BLaER1 (cell line): ENCODE data around the gene ZSCAN22.

Experiments
- H3K27ac ChIP-seq: shearing (Covaris generic); formaldehyde crosslinking; 2 replicates; pipeline ENCODE4 v1.8.1; 2022
- H3K27me3 ChIP-seq: shearing (Covaris generic); formaldehyde crosslinking; 2 replicates; pipeline ENCODE4 v1.8.1; 2022
- H3K36me3 ChIP-seq: shearing (Covaris generic); formaldehyde crosslinking; 2 replicates; pipeline ENCODE4 v1.8.1; 2022
- H3K4me1 ChIP-seq: shearing (Covaris generic); formaldehyde crosslinking; 2 replicates; pipeline ENCODE4 v1.8.1; 2022
- H3K4me2 ChIP-seq: shearing (Covaris generic); formaldehyde crosslinking; 2 replicates; pipeline ENCODE4 v1.8.1; 2022
- H3K4me3 ChIP-seq: shearing (Covaris generic); formaldehyde crosslinking; 2 replicates; pipeline ENCODE4 v1.8.1; 2022
- H3K9ac ChIP-seq: shearing (Covaris generic); formaldehyde crosslinking; 2 replicates; pipeline ENCODE4 v1.8.1; 2022
- H3K9me3 ChIP-seq: shearing (Covaris generic); formaldehyde crosslinking; 2 replicates; pipeline ENCODE4 v1.8.1; 2022
- H4K20me1 ChIP-seq: shearing (Covaris generic); formaldehyde crosslinking; 2 replicates; pipeline ENCODE4 v1.8.1; 2022
- Cebpa-rat ChIP-seq: shearing (Covaris generic); IDR thresholded peaks from 2 replicates; pipeline ENCODE4 v1.8.1; 2022

The ZSCAN22 gene

DNA sequence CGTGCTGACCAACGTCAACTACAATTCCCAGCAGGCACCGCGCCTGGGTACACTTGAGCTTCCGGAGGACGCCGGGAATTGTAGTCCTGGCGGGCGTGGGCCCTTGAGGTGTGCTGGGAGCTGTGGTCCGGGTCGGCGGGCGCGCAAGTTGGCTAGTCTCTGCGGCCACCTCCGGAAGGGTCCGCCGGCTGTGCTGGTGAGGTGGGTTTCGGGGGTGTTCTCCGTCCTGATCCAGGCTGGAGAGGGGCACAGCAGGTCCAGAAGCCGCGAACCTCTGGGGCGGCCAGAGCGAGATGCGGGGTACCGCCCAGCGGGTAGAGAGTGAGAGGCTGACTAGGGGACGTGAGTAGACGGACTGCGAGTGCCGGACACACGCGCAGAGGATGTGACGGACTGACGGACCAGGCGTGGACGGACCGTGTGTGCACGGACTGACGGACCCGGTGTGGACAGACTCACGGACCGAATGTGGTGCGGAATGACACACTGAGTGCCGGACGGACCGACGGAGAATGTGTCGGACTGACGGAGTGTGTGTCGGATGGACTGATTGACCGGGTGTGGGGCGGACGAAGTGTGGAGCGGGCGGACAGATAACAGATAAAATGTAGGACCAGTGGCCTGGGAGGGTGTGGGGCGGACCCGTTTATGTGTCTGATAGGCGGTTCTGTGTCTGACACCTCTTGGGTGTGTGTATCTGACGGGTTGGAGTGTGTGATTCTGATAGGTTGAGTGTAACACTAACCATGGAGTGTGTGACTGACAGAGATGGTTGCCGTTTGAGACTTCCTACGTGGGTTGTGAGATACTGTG lies at the start of gene ZSCAN22:
Gene ZSCAN22, plus strand, starts transcription at position 81 of the 813 bp plus-strand sequence. CDS start 7,809 bp downstream, outside the sequence.
- no peaks in the 10 kb centered on the region for H3K9me3 ChIP-seq
- peaks cover 24% of the 10 kb centered on the region for H4K20me1 ChIP-seq
- peak within 1 kb of the TSS; percentile 75 for H3K27ac ChIP-seq
- H3K4me2 ChIP-seq = peak within 1 kb of the TSS; percentile 95
- H3K27me3 ChIP-seq = no peaks in the 10 kb centered on the region
- H3K4me1 ChIP-seq = peaks cover 38% of the 10 kb centered on the region
- peaks cover 15% of the 10 kb centered on the region for H3K36me3 ChIP-seq
- peak within 1 kb of the TSS; percentile 82 for H3K9ac ChIP-seq
- no peak for TF ChIP-seq Cebpa-rat
- H3K4me3 ChIP-seq = peak within 1 kb of the TSS; percentile 92

DNA sequence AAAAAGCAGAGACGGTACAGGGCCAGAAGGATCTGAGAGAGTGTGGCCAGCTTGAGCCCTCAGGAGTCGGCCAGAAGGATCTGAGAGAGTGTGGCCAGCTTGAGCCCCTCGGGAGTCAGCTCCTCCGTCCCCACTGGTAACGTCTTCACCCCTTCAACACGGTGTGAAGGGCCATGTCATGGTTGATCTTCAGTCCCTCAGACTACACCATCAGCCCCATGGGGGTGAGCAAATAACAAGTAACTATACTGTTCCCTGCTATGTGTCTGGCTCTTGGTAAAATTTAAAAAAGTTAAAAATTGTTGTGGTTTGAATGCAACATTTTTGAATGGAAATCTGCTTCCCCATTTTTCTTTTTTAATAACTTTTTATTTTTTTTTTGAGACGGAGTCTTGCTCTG lies 49.6 kb upstream of the ZSCAN22 start:
- Histone ChIP-seq H4K20me1 (no peaks in the 10 kb centered on the region; the same call in 1 of the 2 replicates), H3K4me3 (0 out of 2 replicates have a peak overlapping the region, but pooled peaks have one; percentile 96), H3K9ac (no peak overlapping the region), H3K27ac (no peak overlapping the region), H3K27me3 (no peaks in the 10 kb centered on the region), H3K9me3 (peaks cover 70% of the 10 kb centered on the region), H3K4me2 (peak overlapping the region; percentile 77), H3K4me1 (peaks cover 28% of the 10 kb centered on the region), H3K36me3 (peaks cover 75% of the 10 kb centered on the region)
- TF ChIP-seq Cebpa-rat = no peak

DNA sequence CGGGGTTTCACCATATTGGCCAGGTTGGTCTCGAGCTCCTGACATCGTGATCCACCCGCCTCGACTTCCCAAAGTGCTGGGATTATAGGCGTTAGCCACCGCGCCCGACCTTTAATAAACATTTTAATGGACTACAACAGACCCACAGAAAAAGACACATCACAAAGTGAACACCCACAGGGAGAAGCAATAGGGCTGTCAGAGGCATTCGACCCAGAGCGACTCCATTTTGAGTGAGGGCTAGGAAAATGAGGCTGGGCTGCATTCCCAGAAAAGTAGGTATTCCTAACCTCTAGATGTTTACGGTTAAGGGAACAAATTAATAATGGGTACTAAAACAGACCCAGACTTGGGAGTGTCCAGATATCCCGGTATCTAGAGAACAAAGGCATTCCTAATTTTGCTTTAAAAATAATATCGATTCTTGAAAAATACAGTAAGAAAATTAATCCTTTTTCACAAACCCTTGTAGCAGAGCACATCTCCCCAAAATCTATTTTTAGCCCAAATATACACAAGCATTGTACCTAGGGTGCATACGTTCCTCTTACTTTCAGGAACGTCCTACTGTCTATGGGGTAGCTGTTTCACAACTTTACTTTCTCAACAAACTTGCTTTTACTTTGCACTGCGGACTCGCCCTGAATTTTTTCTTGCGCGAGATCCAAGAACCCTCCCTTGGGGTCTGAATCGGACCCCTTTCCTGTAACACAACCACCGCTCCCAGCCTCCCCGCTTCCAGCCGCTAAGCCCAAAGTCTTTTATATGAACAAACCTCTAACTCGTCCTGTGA lies 48.9 kb upstream of the ZSCAN22 start:
- peak overlapping the region; percentile 77 for H3K4me2 ChIP-seq
- H3K9me3 ChIP-seq = peaks cover 70% of the 10 kb centered on the region
- no peaks in the 10 kb centered on the region; the same call in 1 of the 2 replicates for H4K20me1 ChIP-seq
- H3K4me3 ChIP-seq = peak overlapping the region; percentile 96
- no peak for TF ChIP-seq Cebpa-rat
- H3K9ac ChIP-seq = peak overlapping the region; percentile 97
- H3K27me3 ChIP-seq = no peaks in the 10 kb centered on the region
- H3K4me1 ChIP-seq = peaks cover 28% of the 10 kb centered on the region
- H3K27ac ChIP-seq = peak overlapping the region; percentile 89
- peaks cover 75% of the 10 kb centered on the region for H3K36me3 ChIP-seq

DNA sequence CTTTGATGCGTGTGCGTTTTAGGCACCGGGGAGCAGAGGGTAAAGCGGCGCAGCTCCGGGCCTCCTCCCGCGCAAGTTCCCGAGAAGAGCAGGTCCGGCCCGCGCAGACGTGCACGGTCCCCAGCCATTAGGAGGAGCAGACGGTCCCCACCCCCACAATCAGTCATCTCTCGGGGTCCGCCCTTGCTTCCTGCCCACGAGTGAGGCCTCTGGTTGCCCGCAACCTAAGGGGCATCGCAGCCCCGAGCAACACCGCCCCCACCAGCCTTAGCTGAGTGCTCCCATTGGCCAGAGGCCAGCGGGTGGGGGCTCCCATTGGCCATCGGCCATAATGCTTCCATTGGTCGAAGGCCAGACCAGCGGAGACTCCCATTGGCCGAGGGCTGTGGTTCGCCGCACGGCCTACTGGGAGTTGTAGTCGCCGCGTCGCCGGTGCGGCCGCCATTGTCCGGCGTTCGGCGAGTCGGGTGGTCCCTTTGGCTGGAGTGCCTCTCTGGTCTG lies 48.2 kb upstream of the ZSCAN22 start, which contains the start of gene ZNF8:
Gene ZNF8, plus strand, starts transcription at position 415 of the 501 bp plus-strand sequence. CDS start 127 bp downstream, outside the sequence.
- H3K4me1 ChIP-seq = peaks cover 28% of the 10 kb centered on the region
- TF ChIP-seq Cebpa-rat = no peak
- no peaks in the 10 kb centered on the region; the same call in 1 of the 2 replicates for H4K20me1 ChIP-seq
- peaks cover 70% of the 10 kb centered on the region for H3K9me3 ChIP-seq
- peak within 1 kb of the TSS; percentile 94 for H3K4me2 ChIP-seq
- peaks cover 75% of the 10 kb centered on the region for H3K36me3 ChIP-seq
- H3K27me3 ChIP-seq = no peaks in the 10 kb centered on the region
- peak within 1 kb of the TSS; percentile 95 for H3K27ac ChIP-seq
- peak within 1 kb of the TSS; percentile 96 for H3K4me3 ChIP-seq
- H3K9ac ChIP-seq = peak within 1 kb of the TSS; percentile 97

DNA sequence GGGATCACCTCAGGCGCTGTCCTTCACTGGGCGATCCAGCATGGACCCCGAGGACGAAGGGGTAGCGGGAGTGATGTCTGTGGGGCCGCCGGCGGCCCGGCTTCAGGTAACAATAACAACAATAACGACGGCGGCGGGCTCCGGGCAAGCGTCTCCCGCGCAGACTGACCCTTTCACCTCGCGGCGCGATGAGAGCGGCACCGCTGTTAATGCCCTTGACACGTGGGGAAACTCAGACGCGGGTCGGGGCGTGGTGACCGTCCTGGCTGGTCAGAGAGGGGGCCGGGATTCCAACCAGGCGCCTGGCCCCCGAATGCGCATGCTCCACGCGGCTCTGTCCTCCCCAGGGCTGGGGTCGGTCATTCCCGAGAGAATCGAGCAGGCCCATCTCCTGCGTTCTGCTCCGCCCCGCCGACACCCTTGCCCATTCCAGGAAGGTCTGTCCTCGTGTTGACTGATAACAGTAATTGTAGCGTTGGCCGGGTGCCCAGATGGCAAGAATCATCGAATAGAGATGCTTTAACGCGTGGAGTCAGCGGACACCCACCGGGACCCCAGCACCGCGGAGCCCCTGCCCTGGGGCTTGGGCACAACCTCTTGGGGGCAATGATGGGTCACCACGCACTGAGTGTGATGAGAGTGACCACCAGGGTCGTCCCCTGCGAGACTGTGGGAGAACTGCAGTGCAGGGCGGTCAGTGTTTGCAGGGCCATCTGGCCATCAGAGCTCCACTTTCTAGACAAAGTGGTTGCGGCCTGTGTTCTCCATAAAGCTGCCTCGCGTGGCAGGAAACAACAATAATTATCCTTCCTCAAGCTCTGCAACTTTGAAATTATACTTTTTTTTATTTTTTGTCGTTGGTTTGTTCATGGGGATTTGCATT lies 47.5 kb upstream of the ZSCAN22 start:
- Histone ChIP-seq H3K27me3 (no peaks in the 10 kb centered on the region), H3K9ac (peak overlapping the region; percentile 97), H3K9me3 (peaks cover 70% of the 10 kb centered on the region), H3K4me3 (peak overlapping the region; percentile 96), H3K4me2 (peak overlapping the region; percentile 94), H3K36me3 (peaks cover 75% of the 10 kb centered on the region), H3K4me1 (peaks cover 28% of the 10 kb centered on the region), H4K20me1 (peaks cover 2% of the 10 kb centered on the region; the same call in 1 of the 2 replicates), H3K27ac (peak overlapping the region; percentile 95)
- no peak for TF ChIP-seq Cebpa-rat

DNA sequence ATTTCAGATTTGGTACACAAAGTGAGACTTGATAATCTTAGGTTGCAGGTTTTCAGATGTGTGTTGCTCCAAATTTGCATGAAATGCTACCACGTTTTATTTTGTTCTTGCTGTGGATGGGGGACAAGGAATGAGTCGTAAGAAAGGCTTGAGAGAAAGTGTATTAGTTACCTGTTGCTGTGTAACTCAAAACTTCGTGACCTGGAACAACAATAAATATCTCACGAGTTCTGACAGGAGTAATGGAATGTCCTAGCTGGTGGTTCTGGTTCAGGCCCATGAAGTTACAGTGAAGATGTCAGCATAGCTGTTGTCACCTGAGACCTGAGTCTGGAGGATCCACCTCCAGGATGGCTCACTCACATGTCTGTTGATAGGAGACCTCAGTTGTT lies 46.9 kb upstream of the ZSCAN22 start:
- peaks cover 28% of the 10 kb centered on the region for H3K4me1 ChIP-seq
- H3K9ac ChIP-seq = peak overlapping the region; percentile 97; the same call in 1 of the 2 replicates
- H3K36me3 ChIP-seq = peaks cover 75% of the 10 kb centered on the region
- H3K27ac ChIP-seq = no peak overlapping the region
- H4K20me1 ChIP-seq = peaks cover 8% of the 10 kb centered on the region; the same call in 1 of the 2 replicates
- no peaks in the 10 kb centered on the region for H3K27me3 ChIP-seq
- peaks cover 70% of the 10 kb centered on the region for H3K9me3 ChIP-seq
- peak overlapping the region; percentile 94 for H3K4me2 ChIP-seq
- TF ChIP-seq Cebpa-rat = no peak
- H3K4me3 ChIP-seq = peak overlapping the region; percentile 96

DNA sequence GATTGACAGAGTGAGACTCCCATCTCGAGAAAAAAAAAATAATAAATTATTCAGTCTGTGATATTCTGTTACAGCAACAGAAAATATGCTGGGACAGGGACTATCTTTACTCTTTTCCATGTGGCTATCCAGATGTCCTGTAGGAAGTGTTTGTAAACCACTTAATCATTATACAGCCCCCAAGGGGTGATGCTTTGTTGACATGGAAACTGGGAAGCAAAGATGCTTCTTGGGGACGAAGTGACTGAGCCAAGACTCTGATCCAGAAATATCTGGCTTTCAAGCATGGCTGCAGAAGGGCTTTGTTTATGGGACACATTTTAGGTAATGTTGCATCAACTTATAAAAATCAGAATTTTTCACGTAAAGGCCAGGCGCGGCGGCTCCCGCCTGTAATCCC lies 42.6 kb upstream of the ZSCAN22 start:
- Histone ChIP-seq H3K27me3 (no peaks in the 10 kb centered on the region), H3K4me2 (no peak overlapping the region), H3K9ac (no peak overlapping the region), H3K36me3 (peaks cover 94% of the 10 kb centered on the region), H4K20me1 (peaks cover 19% of the 10 kb centered on the region; the same call in 1 of the 2 replicates), H3K4me3 (no peak overlapping the region), H3K27ac (no peak overlapping the region), H3K4me1 (peaks cover 14% of the 10 kb centered on the region; the same call in 1 of the 2 replicates), H3K9me3 (peaks cover 94% of the 10 kb centered on the region)
- no peak for TF ChIP-seq Cebpa-rat

DNA sequence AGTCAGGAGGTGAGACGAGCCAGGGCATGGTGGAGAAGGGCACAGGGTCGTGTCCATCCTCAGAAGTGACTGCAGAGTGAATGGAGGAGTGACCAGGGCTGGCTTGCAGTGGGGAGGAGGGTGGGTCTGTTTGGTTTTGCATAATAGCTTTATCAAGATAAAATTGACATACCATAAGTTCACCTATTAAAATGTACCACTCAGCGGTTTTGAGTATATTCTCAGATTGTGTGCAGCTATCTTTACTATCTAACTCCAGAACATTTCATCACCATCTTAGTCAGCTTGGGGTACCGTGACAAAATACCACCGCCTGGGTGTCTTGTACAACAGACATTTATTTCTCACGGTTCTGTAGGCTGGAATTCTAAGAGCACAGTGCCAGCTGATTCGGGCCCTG lies 34.9 kb upstream of the ZSCAN22 start:
- Histone ChIP-seq H3K4me2 (no peak overlapping the region), H3K4me1 (no peaks in the 10 kb centered on the region), H3K36me3 (peaks cover 100% of the 10 kb centered on the region), H3K9me3 (peaks cover 100% of the 10 kb centered on the region), H3K27me3 (no peaks in the 10 kb centered on the region), H3K27ac (no peak overlapping the region), H3K9ac (no peak overlapping the region), H4K20me1 (peaks cover 11% of the 10 kb centered on the region), H3K4me3 (peak overlapping the region; percentile 22; the same call in 1 of the 2 replicates)
- no peak for TF ChIP-seq Cebpa-rat
